MCF 10A (cell line): Measurements from ENCODE around the gene PPP1R14C. TPM values are rescaled to one million over a fixed set of nuclear protein-coding genes. Genes with fewer than 3 reads are reported as not detected.

ENCODE experiments used
- BruUV-seq: library from RNA; stranded (reverse); fragments of 400-500 nt; replicated peaks from 2 replicates; lab custom pipeline; 2021; lab: Mats Ljungman, UMichigan
- CTCF ChIA-PET: fragments of 300-600 bp; sonication (Branson Sonifier 250); formaldehyde crosslinking; extraction: SDS; loops from one replicate; lab custom pipeline; 2021; ENCODE audit warnings: antibody characterized with exemption, inconsistent platforms; lab: Yijun Ruan, JAX
- POLR2A ChIA-PET: fragments of 300-600, 350-650 bp; sonication (Branson Sonifier 250); formaldehyde crosslinking; extraction: SDS; loops from one replicate; lab custom pipeline; 2020; ENCODE audit warnings: antibody characterized with exemption, inconsistent platforms; lab: Yijun Ruan, JAX
- DNase-seq: peaks from one replicate; pipeline ENCODE4 v3.0.0-alpha.2; 2018; ENCODE audit not compliant: unreplicated experiment
- H3K27ac Mint-ChIP-seq: one replicate; pipeline ENCODE4 v1.8.0; 2022; ENCODE audit warnings: mild to moderate bottlenecking, low read depth, mixed read lengths; ENCODE audit not compliant: unreplicated experiment
- H3K27me3 Mint-ChIP-seq: one replicate; pipeline ENCODE4 v1.8.0; 2022; ENCODE audit warnings: mixed read lengths; ENCODE audit not compliant: insufficient read depth, unreplicated experiment
- H3K36me3 Mint-ChIP-seq: one replicate; pipeline ENCODE4 v1.8.0; 2022; ENCODE audit warnings: mild to moderate bottlenecking, moderate library complexity, mixed read lengths; ENCODE audit not compliant: insufficient read depth, unreplicated experiment
- H3K4me1 Mint-ChIP-seq: one replicate; pipeline ENCODE4 v1.8.0; 2022; ENCODE audit warnings: mixed read lengths; ENCODE audit not compliant: insufficient read depth, unreplicated experiment
- H3K4me3 Mint-ChIP-seq: one replicate; pipeline ENCODE4 v1.8.0; 2022; ENCODE audit warnings: mild to moderate bottlenecking, moderate library complexity, mixed read lengths; ENCODE audit not compliant: unreplicated experiment
- H3K9me3 Mint-ChIP-seq: one replicate; pipeline ENCODE4 v1.8.0; 2022; ENCODE audit warnings: mixed read lengths; ENCODE audit not compliant: unreplicated experiment
- CTCF ChIP-seq: fragments of 200-600 bp; IDR thresholded peaks from one replicate; pipeline ENCODE4 v1.8.0; 2022; ENCODE audit warnings: antibody characterized with exemption, mild to moderate bottlenecking; ENCODE audit not compliant: unreplicated experiment
- intact Hi-C: fragments of 100-400 bp; cut with micrococcal nuclease; formaldehyde crosslinking; loops from 2 replicates; pipeline ENCODE4 v1.14.1; 2022
- total RNA-seq: library from RNA; stranded (reverse); gene quantifications from 2 replicates; pipeline ENCODE4 v1.2.3, GENCODE V29; 2022

The PPP1R14C gene
- total RNA-seq, 1 experiment from 2014 or later = 32.0 TPM

GRCh38 chr6:150201772-150202329, 59.0 kb downstream of the PPP1R14C start:
- ChIA-PET POLR2A (interaction anchor here (0.6 to 3.4 kb wide), 10 partner anchors 11 to 115 kb away, joined by 3 to 16 read pairs (median 4); no protein-coding TSS in a partner anchor), CTCF (interaction anchor here (0.6 to 0.7 kb wide), 2 partner anchors 8 to 135 kb away, joined by 3 read pairs; no protein-coding TSS in a partner anchor)
- no peak for TF ChIP-seq CTCF
- no peaks in the 10 kb centered on the region for H3K27me3 Mint-ChIP-seq
- H3K4me3 Mint-ChIP-seq = peak overlapping the region; percentile 42
- peaks cover 12% of the 10 kb centered on the region for H3K36me3 Mint-ChIP-seq
- no peaks in the 10 kb centered on the region for H3K9me3 Mint-ChIP-seq
- DNase-seq = no peak
- H3K4me1 Mint-ChIP-seq = peaks cover 59% of the 10 kb centered on the region
- BruUV-seq = no TSS peak
- peak overlapping the region; percentile 95 for H3K27ac Mint-ChIP-seq
- intact Hi-C loops = loop anchor here (5.0 kb wide), 1 partner anchor 60 kb away; the partner anchor contains the start of gene PPP1R14C

- CTCF ChIA-PET = no interaction called here
- peak overlapping the region; percentile 42 for H3K4me3 Mint-ChIP-seq
Observed at GRCh38 chr6:150202404-150202803, 59.6 kb downstream of the PPP1R14C start.

GRCh38 chr6:150202934-150203333, 60.1 kb downstream of the PPP1R14C start:
- no peak for TF ChIP-seq CTCF
- no TSS peak for BruUV-seq
- intact Hi-C loops = loop anchor here (5.0 kb wide), 1 partner anchor 61 kb away; the partner anchor contains the start of gene PPP1R14C
- Mint-ChIP-seq H3K4me1 (peaks cover 54% of the 10 kb centered on the region), H3K27ac (peak overlapping the region; percentile 95), H3K4me3 (no peak overlapping the region), H3K36me3 (peaks cover 12% of the 10 kb centered on the region), H3K9me3 (no peaks in the 10 kb centered on the region), H3K27me3 (no peaks in the 10 kb centered on the region)
- DNase-seq = no peak
- POLR2A ChIA-PET = interaction anchor here (0.7 to 3.4 kb wide), 9 partner anchors 10 to 615 kb away, joined by 3 to 16 read pairs (median 3); no protein-coding TSS in a partner anchor
- CTCF ChIA-PET = interaction anchor here (0.7 kb wide), 1 partner anchor 123 kb away, joined by 3 read pairs; no protein-coding TSS in a partner anchor

More at GRCh38 chr6:150202404-150202803, 59.6 kb downstream of the PPP1R14C start:
- no peaks in the 10 kb centered on the region for H3K9me3 Mint-ChIP-seq
- peak; percentile 57 for DNase-seq
- H3K27ac Mint-ChIP-seq = peak overlapping the region; percentile 95
- TF ChIP-seq CTCF = no peak
- intact Hi-C loops = loop anchor here (5.0 kb wide), 1 partner anchor 60 kb away; the partner anchor contains the start of gene PPP1R14C
- BruUV-seq = no TSS peak
- peaks cover 12% of the 10 kb centered on the region for H3K36me3 Mint-ChIP-seq
- POLR2A ChIA-PET = interaction anchor here (0.7 to 3.4 kb wide), 11 partner anchors 11 to 615 kb away, joined by 3 to 16 read pairs (median 3); no protein-coding TSS in a partner anchor
- H3K4me1 Mint-ChIP-seq = peaks cover 54% of the 10 kb centered on the region
- no peaks in the 10 kb centered on the region for H3K27me3 Mint-ChIP-seq

GRCh38 chr6:150203378-150203777, 60.5 kb downstream of the PPP1R14C start:
- TF ChIP-seq CTCF = no peak
- no TSS peak for BruUV-seq

More at GRCh38 chr6:150203378-150203777, 60.5 kb downstream of the PPP1R14C start:
- no peak for DNase-seq
- peaks cover 58% of the 10 kb centered on the region for H3K4me1 Mint-ChIP-seq
- no peaks in the 10 kb centered on the region for H3K27me3 Mint-ChIP-seq
- CTCF ChIA-PET = interaction anchor here (0.7 kb wide), 1 partner anchor 124 kb away, joined by 3 read pairs; no protein-coding TSS in a partner anchor
- intact Hi-C loops = loop anchor here (5.0 kb wide), 1 partner anchor 61 kb away; the partner anchor contains the start of gene PPP1R14C
- no peaks in the 10 kb centered on the region for H3K9me3 Mint-ChIP-seq
- POLR2A ChIA-PET = interaction anchor here (1.1 to 3.4 kb wide), 4 partner anchors 46 to 89 kb away, joined by 3 to 16 read pairs (median 6); no protein-coding TSS in a partner anchor
- H3K36me3 Mint-ChIP-seq = peaks cover 12% of the 10 kb centered on the region
- H3K27ac Mint-ChIP-seq = peak overlapping the region; percentile 95
- no peak overlapping the region for H3K4me3 Mint-ChIP-seq
